Measurements from ENCODE around the gene TRIM61.
"Not testable (repeated sequence)": the region's sequence is repeated elsewhere in the genome, so short reads cannot be mapped to it uniquely, and the experiment has no call there.

TRIM61 gene

GRCh38 chr4:164977243-164978164 lies at the start of gene TRIM61:
Gene TRIM61 (minus strand): TSS chr4:164977657. CDS start chr4:164970002, 7,655 bp downstream.
- no peak for DNase-seq (ENCODE audit: low read depth in 2 of 2)

GRCh38 chr4:165025782-165026181 lies 48.3 kb upstream of the TRIM61 start:
- DNase-seq (ENCODE audit: low read depth in 2 of 2), result not testable (repeated sequence)

GRCh38 chr4:165019995-165020394 lies 42.5 kb upstream of the TRIM61 start:
- DNase-seq (ENCODE audit: low read depth in 2 of 2), result not testable (repeated sequence)

GRCh38 chr4:165016971-165017370 lies 39.5 kb upstream of the TRIM61 start:
- DNase-seq (ENCODE audit: low read depth in 2 of 2), result no peak

- DNase-seq (ENCODE audit: low read depth in 2 of 2), result no peak
These were observed 36.2 kb upstream of the TRIM61 start for GRCh38 chr4:165013691-165014090.

DNA sequence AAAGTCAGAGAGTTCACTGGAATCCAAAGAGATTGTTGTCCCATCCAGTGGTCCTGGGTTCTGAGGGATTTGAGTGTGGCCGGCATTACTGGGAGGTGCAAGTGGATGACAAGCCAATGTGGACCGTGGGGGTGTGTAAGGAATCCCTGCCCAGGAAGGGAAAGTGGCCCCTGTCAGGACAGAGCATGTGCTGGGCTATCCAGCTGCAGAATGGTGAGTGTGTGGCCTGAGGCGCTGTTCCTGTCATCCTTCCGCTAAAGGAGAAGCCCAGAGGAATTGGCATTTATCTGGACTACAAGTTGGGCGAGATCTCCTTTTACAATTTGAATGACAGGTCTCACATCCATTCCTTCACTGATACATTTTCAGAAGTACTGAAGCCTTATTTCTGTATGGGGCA lies 33.9 kb upstream of the TRIM61 start:
- DNase-seq (ENCODE audit: low read depth in 2 of 2), result no peak

DNA sequence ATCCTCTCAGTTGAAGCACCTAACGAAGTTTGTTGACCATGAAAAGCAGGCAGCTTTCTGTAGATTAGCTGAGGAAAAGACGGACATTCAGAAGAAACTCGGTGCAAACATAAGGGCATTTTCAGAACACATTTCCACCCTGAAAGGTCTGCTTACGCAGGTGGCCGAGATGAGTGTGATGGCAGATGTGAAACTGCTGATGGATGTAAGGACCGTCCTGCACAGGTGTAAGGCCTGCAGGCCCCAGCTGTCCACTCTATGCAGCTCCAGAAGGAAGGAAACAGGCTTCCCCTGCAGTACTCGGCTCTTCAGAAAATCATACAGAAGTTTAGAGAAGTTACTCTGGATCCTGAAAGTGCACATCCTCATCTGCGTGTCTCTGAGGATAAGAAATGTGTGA lies 33.5 kb upstream of the TRIM61 start:
- DNase-seq (ENCODE audit: low read depth in 2 of 2), result no peak

DNA sequence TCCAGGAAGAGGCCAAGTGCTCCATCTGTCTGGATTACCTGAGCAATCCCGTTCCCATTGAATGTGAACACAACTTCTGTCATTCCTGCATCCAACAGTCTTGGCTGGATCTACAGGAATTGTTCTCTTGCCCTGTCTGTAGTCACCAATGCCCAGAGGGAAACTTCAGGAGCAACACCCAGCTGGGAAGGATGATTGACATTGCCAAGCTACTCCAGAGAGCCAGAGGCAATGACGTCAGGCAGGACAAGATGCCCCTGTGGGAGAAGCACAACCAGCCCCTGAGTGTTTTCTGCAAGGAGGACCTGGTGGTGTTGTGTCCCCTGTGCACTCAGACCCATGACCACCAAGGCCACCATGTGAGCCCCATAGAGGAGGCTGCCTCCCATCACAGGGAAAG lies 33.0 kb upstream of the TRIM61 start:
- no peak for DNase-seq (ENCODE audit: low read depth in 2 of 2)

DNA sequence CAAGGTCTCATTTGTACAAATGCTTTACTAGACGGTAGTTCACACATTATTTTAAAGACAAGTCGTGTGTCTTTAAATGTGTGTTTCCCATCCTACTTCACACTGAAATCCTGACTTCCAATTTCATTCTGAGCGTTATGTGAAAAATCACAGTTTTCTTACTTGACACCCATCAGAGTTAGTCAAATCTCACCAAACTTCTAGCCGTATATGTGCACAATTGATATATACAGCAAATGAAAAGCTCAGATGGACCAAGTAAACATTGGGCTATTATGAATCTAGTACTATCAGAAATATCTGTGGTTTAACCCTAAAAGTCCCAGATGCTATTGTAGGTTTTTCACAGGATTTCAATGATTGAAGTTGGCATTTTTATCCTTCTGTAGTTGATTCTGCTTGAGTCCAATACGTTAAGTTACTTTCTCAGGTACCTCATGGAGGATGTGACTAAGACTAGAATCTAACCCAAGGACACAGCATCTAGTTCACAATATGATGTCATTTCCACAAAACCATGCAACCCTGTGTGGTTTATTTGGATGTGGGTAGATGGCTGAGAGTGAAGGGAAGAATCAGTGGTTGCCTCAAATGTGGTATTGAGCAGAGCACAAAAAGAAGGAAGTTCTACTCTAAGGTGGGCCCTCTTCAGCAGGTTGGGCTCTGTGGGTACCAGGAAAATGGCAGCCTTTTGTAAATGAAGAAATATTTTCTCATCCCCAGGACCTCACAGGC lies 32.2 kb upstream of the TRIM61 start:
- no peak for DNase-seq (ENCODE audit: low read depth in 2 of 2)

DNA sequence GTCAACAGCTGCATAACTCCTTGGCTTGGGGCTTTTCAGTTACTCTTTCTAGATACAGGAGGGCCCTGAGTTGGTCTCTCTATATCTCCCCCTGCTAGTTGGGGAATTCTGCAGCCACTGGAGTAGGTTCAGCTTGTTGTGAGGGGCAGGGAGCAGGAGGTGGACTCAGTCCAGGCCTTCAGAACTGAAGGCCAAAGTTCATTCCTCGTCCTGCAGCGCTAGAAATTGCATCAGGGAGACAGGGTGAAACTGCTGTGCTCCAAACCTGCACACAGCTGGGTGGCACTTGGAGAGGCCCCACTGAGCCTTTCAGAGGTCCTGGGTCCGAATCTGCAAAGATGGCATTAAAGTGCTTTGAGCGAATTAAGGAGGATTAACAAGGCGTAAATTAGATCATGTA lies 29.4 kb upstream of the TRIM61 start:
- DNase-seq (ENCODE audit: low read depth in 2 of 2), result no peak

GRCh38 chr4:165006456-165006855 lies 29.0 kb upstream of the TRIM61 start:
- no peak for DNase-seq (ENCODE audit: low read depth in 2 of 2)

DNA sequence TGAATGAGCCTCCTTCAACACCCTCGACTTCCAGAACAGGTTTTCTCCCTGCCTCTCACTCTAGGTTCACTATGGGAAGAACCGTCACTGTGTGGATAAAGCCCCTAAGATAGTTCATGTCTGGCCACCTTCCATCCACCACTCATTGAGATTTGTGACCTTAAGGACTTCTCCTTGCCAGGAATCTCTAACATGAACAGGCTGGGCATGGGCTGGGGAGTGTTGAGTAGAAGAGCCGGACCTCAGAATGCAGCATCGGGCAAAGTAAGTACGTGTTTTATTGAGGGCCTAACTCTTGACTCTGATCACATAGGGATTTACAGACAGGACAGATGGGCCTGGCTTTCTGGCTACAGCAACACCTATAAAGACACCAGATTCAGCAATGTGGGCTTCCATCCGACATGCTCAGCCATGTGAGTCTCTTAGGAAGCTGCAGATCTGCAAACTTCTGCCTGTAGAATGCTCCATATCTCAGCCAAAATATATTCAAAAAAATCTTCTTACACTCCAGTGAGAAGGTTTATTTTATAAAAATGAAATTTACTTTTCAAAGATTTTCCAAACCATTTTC lies 28.0 kb upstream of the TRIM61 start:
- DNase-seq (ENCODE audit: low read depth in 2 of 2), result no peak

GRCh38 chr4:165001957-165002356 lies 24.5 kb upstream of the TRIM61 start:
- not testable (repeated sequence) for DNase-seq (ENCODE audit: low read depth in 2 of 2)

DNA sequence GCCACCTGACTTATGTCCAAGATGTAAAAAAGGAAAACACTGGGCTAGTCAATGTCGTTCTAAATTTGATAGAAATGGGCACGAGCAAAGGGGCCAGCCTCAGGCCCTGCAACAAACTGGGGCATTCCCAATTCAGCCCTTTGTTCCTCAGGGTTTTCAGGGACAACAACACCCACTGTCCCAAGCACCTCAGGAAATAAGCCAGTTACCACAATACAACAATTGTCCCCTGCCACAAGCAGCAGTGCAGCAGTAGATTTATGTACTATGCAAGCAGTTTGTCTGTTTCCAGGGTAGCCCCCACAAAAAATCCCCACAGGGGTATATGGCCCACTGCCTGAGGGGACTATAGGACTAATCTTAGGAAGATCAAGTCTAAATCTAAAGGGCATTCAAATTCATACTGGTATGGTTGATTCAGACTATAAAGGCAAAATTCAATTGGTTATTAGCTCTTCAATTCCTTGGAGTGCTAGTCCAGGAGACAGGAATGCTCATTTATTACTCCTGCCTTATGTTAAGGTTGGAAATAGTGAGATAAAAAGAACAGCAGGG lies 21.1 kb upstream of the TRIM61 start:
- not testable (repeated sequence) for DNase-seq (ENCODE audit: low read depth in 2 of 2)

DNA sequence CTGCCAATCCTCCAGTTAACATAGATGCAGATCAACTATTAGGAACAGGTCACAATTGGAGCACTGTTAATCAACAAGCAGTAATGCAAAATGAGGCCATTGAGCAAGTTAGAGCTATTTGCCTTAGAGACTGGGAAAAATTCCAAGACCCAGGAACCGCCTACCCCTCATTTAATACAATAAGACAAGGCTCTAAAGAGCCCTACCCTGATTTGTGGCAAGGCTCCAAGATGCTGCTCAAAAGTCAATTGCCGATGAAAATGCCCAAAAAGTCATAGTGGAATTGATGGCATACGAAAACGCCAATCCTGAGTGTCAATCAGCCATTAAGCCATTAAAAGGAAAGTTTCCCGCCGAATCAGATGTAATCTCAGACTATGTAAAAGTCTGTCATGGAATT lies 20.5 kb upstream of the TRIM61 start:
- DNase-seq (ENCODE audit: low read depth in 2 of 2), result no peak

- DNase-seq (ENCODE audit: low read depth in 2 of 2), result no peak
These were observed 19.9 kb upstream of the TRIM61 start for GRCh38 chr4:164997324-164997723.

DNA sequence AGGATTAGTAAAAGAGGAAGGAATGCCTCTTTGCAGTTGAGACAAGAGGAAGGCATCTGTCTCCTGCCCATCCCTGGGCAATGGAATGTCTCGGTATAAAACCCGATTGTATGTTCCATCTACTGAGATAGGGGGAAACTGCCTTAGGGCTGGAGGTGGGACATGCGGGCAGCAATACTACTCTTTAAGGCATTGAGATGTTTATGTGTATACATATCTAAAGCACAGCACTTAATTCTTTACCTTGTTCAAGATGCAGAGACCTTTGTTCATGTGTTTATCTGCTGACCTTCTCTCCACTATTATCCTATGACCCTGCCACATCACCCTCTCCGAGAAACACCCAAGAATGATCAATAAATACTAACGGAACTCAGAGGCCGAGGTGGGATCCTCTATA lies 18.7 kb upstream of the TRIM61 start:
- not testable (repeated sequence) for DNase-seq (ENCODE audit: low read depth in 2 of 2)

DNA sequence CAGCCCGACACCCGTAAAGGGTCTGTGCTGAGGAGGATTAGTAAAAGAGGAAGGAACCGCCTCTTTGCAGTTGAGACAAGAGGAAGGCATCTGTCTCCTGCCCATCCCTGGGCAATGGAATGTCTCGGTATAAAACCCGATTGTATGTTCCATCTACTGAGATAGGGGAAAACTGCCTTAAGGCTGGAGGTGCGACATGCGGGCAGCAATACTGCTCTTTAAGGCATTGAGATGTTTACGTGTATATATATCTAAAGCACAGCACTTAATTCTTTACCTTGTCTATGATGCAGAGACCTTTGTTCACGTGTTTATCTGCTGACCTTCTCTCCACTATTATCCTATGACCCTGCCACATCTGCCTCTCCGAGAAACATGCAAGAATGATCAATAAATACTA lies 13.3 kb upstream of the TRIM61 start:
- not testable (repeated sequence) for DNase-seq (ENCODE audit: low read depth in 2 of 2)

DNA sequence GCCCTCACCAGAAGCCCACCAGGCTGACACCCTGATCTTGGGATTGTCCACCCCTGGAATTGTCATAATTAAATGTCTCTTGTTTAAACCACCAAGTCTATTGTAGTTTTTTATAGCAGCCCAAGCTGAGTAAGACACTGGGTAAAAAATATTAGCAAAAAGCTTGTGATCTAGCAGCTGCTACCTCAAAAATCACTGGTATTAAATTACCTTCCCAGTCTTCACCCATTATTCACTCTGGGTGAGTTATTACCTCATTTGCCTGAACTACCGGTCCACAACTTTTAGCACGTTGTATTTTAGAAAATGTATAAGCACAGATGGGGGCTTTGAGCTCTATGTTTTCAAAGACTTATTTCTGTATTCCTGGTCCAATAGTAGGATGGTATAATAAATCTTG lies 12.0 kb upstream of the TRIM61 start:
- DNase-seq (ENCODE audit: low read depth in 2 of 2), result no peak

DNA sequence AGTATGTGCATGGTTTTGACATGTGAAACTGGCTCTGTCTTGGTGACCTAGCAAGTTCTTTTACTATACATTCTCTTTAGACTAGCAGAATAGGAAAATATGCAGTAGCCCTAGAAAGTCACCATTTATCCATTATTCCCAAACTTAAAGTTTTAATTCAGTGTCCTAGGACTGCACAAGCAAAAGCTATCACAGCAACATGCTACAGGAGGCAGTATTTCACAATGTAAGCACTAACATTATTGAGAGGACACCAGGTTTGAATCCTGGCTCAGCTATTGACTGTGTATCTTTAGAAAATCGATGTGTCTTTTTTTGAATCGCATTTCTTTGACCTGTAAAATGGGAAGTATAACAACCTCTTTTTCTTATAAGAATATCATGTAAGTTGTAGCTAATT lies 5.5 kb downstream of the TRIM61 start:
- not testable (repeated sequence) for DNase-seq (ENCODE audit: low read depth in 2 of 2)

DNA sequence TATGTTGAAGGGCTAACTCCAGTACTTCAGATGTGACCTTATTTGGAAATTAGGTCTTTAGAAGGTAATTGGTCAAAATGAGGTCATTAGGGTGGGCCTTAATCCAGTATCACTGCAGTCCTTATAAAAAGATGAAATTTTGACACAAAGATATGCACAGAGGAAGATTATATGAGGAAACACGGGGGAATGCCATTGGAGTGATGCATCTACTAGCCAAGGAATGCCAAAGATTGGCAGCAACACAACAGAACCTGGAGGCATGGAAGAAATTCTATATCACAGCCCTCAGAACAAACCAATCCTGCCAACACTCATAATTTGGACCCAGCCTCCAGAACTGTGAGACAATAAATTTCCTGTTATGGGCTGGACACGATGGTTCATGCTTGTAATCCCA lies 17.6 kb downstream of the TRIM61 start:
- DNase-seq (ENCODE audit: low read depth in 2 of 2), result no peak

DNA sequence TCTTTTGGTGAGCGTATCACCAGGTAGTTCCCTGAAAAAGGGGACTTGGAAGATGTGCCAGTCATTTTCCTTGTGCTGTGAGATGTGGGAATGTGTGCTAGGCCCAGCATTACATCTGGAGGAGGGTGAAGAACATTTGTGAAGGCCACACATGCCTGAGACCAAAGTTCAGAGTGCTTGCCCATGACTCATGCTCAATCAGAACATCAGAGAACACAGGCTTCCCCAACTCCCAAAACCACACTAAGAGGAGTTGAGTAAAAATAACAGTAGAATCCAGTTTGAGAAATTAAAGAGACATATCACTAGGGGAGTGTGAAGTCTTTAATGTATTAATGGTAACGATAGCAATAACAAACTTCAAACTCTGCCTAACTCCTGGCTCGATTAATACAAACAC lies 18.0 kb downstream of the TRIM61 start:
- DNase-seq (ENCODE audit: low read depth in 2 of 2), result not testable (repeated sequence)

Measured in stimulated activated CD4-positive, alpha-beta T cell treated with anti-CD3 and anti-CD28 coated beads, Interleukin-1b, Interleukin-23, amount 100 ng/mL, for 1 hour (primary cell).